ENCODE data around the gene AK5. TPM values are rescaled to one million over a fixed set of nuclear protein-coding genes. Genes with fewer than 3 reads are reported as not detected.

AK5 gene
- total and polyA plus RNA-seq, 2 donors (not counting 1 experiment from before 2014, with no cell fraction given): 0.18 TPM; not detected in 1

GRCh38 chr1:77544845-77545244 is 263.0 kb downstream of the AK5 start:
- WGBS (ENCODE audit: insufficient coverage): 100% methylated on average over 6 of the region's 8 CpGs
- no peaks in the 10 kb centered on the region for H3K9me3 Mint-ChIP-seq (ENCODE audit: insufficient read depth)
- H3K4me3 Mint-ChIP-seq: no peak overlapping the region
- Histone ChIP-seq H3K4me3 (ENCODE audit: control extremely low read depth in 1 of 5, extremely low read depth in 1 of 5, insufficient read depth in 1 of 5, low read depth in 2 of 5, low read length in 4 of 5) (no peak overlapping the region), H2AFZ (ENCODE audit: insufficient read depth, low read depth, low read length, poor library complexity, severe bottlenecking) (no peak overlapping the region), H3K27me3 (replicated peaks in 1 of 4; ENCODE audit: control extremely low read depth in 1 of 4, control insufficient read depth in 3 of 4, insufficient read depth in 4 of 4, low read length in 3 of 4) (peaks cover 0 to 4% (median under 1%) of the 10 kb centered on the region in 4 experiments), H3K36me3 (replicated peaks in 1 of 2; ENCODE audit: control extremely low read depth in 1 of 2, control insufficient read depth in 1 of 2, extremely low read depth in 1 of 2, insufficient read depth in 2 of 2, low read length in 1 of 2) (no peaks in the 10 kb centered on the region), H3K9me3 (ENCODE audit: control extremely low read depth in 1 of 3, control insufficient read depth in 2 of 3, insufficient read depth in 1 of 3, low read length in 2 of 3) (no peaks in the 10 kb centered on the region), H4K20me1 (ENCODE audit: control insufficient read depth, insufficient read depth, low read length, poor library complexity, severe bottlenecking) (no peaks in the 10 kb centered on the region), H3K9ac (ENCODE audit: low read length) (no peak overlapping the region), H3K4me2 (replicated peaks; ENCODE audit: low read depth, low read length, poor library complexity, severe bottlenecking) (no peak overlapping the region), H3K4me1 (ENCODE audit: control insufficient read depth in 2 of 2, insufficient read depth in 2 of 2, low read length in 2 of 2) (peaks cover 4 to 13% of the 10 kb centered on the region in 2 donors), H3K27ac (ENCODE audit: low read length in 2 of 2) (no peak overlapping the region), H3K79me2 (ENCODE audit: control insufficient read depth, insufficient read depth, low read length) (no peaks in the 10 kb centered on the region)
- H3K4me1 Mint-ChIP-seq: peaks cover 14% of the 10 kb centered on the region
- DNase-seq: no peak
- no peaks in the 10 kb centered on the region for H3K27me3 Mint-ChIP-seq
- no peak for ATAC-seq (ENCODE audit: low read depth)
- no peak overlapping the region for H3K27ac Mint-ChIP-seq
- ChIA-PET CTCF (interaction anchor here (0.9 to 1.8 kb wide), 3 partner anchors 10 to 11 kb away, joined by 3 to 7 read pairs (median 3); no protein-coding TSS in a partner anchor), POLR2A (no interaction called here)
- TF ChIP-seq CTCF (IDR thresholded peaks at IDR 0.05): no peak
- TF ChIP-seq EZH2 (IDR thresholded peaks at IDR 0.05; ENCODE audit: borderline replicate concordance, insufficient read depth, low read depth, low read length, poor library complexity, severe bottlenecking): no peak
- intact Hi-C loops (cut with micrococcal nuclease): no loop called here

GRCh38 chr1:77545970-77546369 is 264.2 kb downstream of the AK5 start:
- peaks cover 0 to 4% (median 1%) of the 10 kb centered on the region in 4 experiments for H3K27me3 ChIP-seq (replicated peaks in 1 of 4; ENCODE audit: control extremely low read depth in 1 of 4, control insufficient read depth in 3 of 4, insufficient read depth in 4 of 4, low read length in 3 of 4)
- intact Hi-C loops (cut with micrococcal nuclease): no loop called here
- no peak for DNase-seq
- 33% methylated on average over 5 of the region's 5 CpGs for WGBS (ENCODE audit: insufficient coverage)
- H3K4me1 ChIP-seq (ENCODE audit: control insufficient read depth in 2 of 2, insufficient read depth in 2 of 2, low read length in 2 of 2): peaks cover 4 to 6% of the 10 kb centered on the region in 2 donors
- H3K27ac Mint-ChIP-seq: no peak overlapping the region
- H4K20me1 ChIP-seq (ENCODE audit: control insufficient read depth, insufficient read depth, low read length, poor library complexity, severe bottlenecking): no peaks in the 10 kb centered on the region
- no peak overlapping the region for H2AFZ ChIP-seq (ENCODE audit: insufficient read depth, low read depth, low read length, poor library complexity, severe bottlenecking)
- no peak overlapping the region for H3K9ac ChIP-seq (ENCODE audit: low read length)
- H3K27ac ChIP-seq (ENCODE audit: low read length in 2 of 2): no peak overlapping the region
- ATAC-seq (ENCODE audit: low read depth): no peak
- H3K27me3 Mint-ChIP-seq: no peaks in the 10 kb centered on the region
- no peak overlapping the region for H3K4me2 ChIP-seq (replicated peaks; ENCODE audit: low read depth, low read length, poor library complexity, severe bottlenecking)
- ChIA-PET POLR2A (no interaction called here), CTCF (interaction anchor here (0.9 to 1.8 kb wide), 2 partner anchors 11 to 13 kb away, joined by 3 to 7 read pairs; no protein-coding TSS in a partner anchor)
- H3K79me2 ChIP-seq (ENCODE audit: control insufficient read depth, insufficient read depth, low read length): no peaks in the 10 kb centered on the region
- H3K36me3 ChIP-seq (replicated peaks in 1 of 2; ENCODE audit: control extremely low read depth in 1 of 2, control insufficient read depth in 1 of 2, extremely low read depth in 1 of 2, insufficient read depth in 2 of 2, low read length in 1 of 2): no peaks in the 10 kb centered on the region
- peaks cover 5% of the 10 kb centered on the region for H3K4me1 Mint-ChIP-seq
- H3K9me3 Mint-ChIP-seq (ENCODE audit: insufficient read depth): no peaks in the 10 kb centered on the region
- H3K4me3 Mint-ChIP-seq: no peak overlapping the region
- no peak overlapping the region for H3K4me3 ChIP-seq (ENCODE audit: control extremely low read depth in 1 of 5, extremely low read depth in 1 of 5, insufficient read depth in 1 of 5, low read depth in 2 of 5, low read length in 4 of 5)
- H3K9me3 ChIP-seq (ENCODE audit: control extremely low read depth in 1 of 3, control insufficient read depth in 2 of 3, insufficient read depth in 1 of 3, low read length in 2 of 3): no peaks in the 10 kb centered on the region
- TF ChIP-seq CTCF (IDR thresholded peaks at IDR 0.05) (no peak), EZH2 (IDR thresholded peaks at IDR 0.05; ENCODE audit: borderline replicate concordance, insufficient read depth, low read depth, low read length, poor library complexity, severe bottlenecking) (no peak)

Measured in B cell (primary cell).